Peyer's patch (tissue), 4 donors: ENCODE data around the gene LEMD2.

Experiments
- CTCF ChIP-seq, 6 experiments: fragments of 450-650 bp in 4 of 6; fragments of 200-600 bp in 2 of 6; sonication (generic) in 1 of 6; IDR thresholded peaks; one replicate each; pipeline ENCODE4 v1.5.1; 2017 to 2019; ENCODE audit warnings: antibody characterized with exemption in 6 of 6, mild to moderate bottlenecking in 3 of 6, moderate library complexity in 1 of 6
- POLR2A ChIP-seq, 2 donors: fragments of 450-650 bp; IDR thresholded peaks; one replicate each; pipeline ENCODE4 v1.5.1; 2017; ENCODE audit warnings: antibody characterized with exemption in 2 of 2, mild to moderate bottlenecking in 2 of 2, moderate library complexity in 2 of 2

GRCh38 chr6:33757906-33758305 lies 31.0 kb downstream of the LEMD2 start:
- TF ChIP-seq POLR2A (IDR thresholded peaks at IDR 0.05): no peak
- TF ChIP-seq CTCF (IDR thresholded peaks at IDR 0.05): no peak
